Activated T-cell treated with anti-CD3 and anti-CD28 coated beads for 48 hours (primary cell): ENCODE measurements around the gene BRWD1.
"Not testable (repeated sequence)": the region's sequence is repeated elsewhere in the genome, so short reads cannot be mapped to it uniquely, and the experiment has no call there.

Experiments
- DNase-seq: peaks from one replicate; pipeline ENCODE4 v3.0.0-alpha.2; 2020; ENCODE audit warnings: low read depth

BRWD1 gene

GRCh38 chr21:39282911-39283310 lies 30.5 kb downstream of the BRWD1 start:
- no peak for DNase-seq

GRCh38 chr21:39281853-39282252 lies 31.6 kb downstream of the BRWD1 start:
- no peak for DNase-seq

GRCh38 chr21:39281207-39281606 lies 32.2 kb downstream of the BRWD1 start:
- DNase-seq, result no peak

- DNase-seq, result no peak
Measured at GRCh38 chr21:39269620-39270019, 43.8 kb downstream of the BRWD1 start.

GRCh38 chr21:39265603-39266002 lies 47.8 kb downstream of the BRWD1 start:
- DNase-seq, result no peak

GRCh38 chr21:39263372-39263771 lies 50.1 kb downstream of the BRWD1 start:
- DNase-seq, result no peak

GRCh38 chr21:39258207-39258606 lies 55.2 kb downstream of the BRWD1 start:
- DNase-seq, result no peak

- DNase-seq, result no peak
Measured at GRCh38 chr21:39251326-39251725, 62.1 kb downstream of the BRWD1 start.

- DNase-seq, result no peak
Measured at GRCh38 chr21:39238275-39238674, 75.2 kb downstream of the BRWD1 start.

- no peak for DNase-seq
Measured at GRCh38 chr21:39232861-39233291, 80.6 kb downstream of the BRWD1 start.

- no peak for DNase-seq
Measured at GRCh38 chr21:39224930-39225329, 88.5 kb downstream of the BRWD1 start.

- no peak for DNase-seq
Measured at GRCh38 chr21:39221997-39222486, 91.4 kb downstream of the BRWD1 start.

GRCh38 chr21:39221282-39221996 lies 92.0 kb downstream of the BRWD1 start:
- no peak for DNase-seq

- DNase-seq, result not testable (repeated sequence)
Measured at GRCh38 chr21:39220875-39221274, 92.6 kb downstream of the BRWD1 start.

GRCh38 chr21:39220150-39220549 lies 93.3 kb downstream of the BRWD1 start:
- no peak for DNase-seq

GRCh38 chr21:39218082-39218409 lies 95.4 kb downstream of the BRWD1 start:
- DNase-seq, result no peak

GRCh38 chr21:39217356-39218081 lies 95.9 kb downstream of the BRWD1 start:
- DNase-seq, result no peak

GRCh38 chr21:39216290-39216689 lies 97.1 kb downstream of the BRWD1 start:
- no peak for DNase-seq

- DNase-seq, result no peak
Measured at GRCh38 chr21:39215078-39215477, 98.4 kb downstream of the BRWD1 start.

GRCh38 chr21:39209334-39209688 lies 104.1 kb downstream of the BRWD1 start:
- no peak for DNase-seq

GRCh38 chr21:39208624-39209333 lies 104.7 kb downstream of the BRWD1 start:
- DNase-seq, result no peak

GRCh38 chr21:39204134-39204533 lies 109.3 kb downstream of the BRWD1 start:
- no peak for DNase-seq

- DNase-seq, result no peak
Measured at GRCh38 chr21:39198800-39199199, 114.6 kb downstream of the BRWD1 start.
